Liver (tissue), 9 donors: ENCODE results near the gene TSSK1B. TPM values are rescaled to one million over a fixed set of nuclear protein-coding genes. Genes with fewer than 3 reads are reported as not detected.

Source experiments
- DNase-seq: peaks from one replicate; pipeline ENCODE4 v3.0.0-alpha.2; 2017; ENCODE audit warnings: low spot score
- H3K27ac ChIP-seq, 2 donors: one replicate each; pipeline ENCODE4 v1.7.0; 2013; ENCODE audit warnings: inconsistent platforms in 2 of 2, low read length in 2 of 2, control low read depth in 1 of 2, low read depth in 1 of 2, mild to moderate bottlenecking in 1 of 2
- H3K27me3 ChIP-seq, 4 donors: one replicate each; pipeline versions ENCODE4 v1.6.1 to v1.7.0; 2013; ENCODE audit warnings: low read length in 3 of 4, inconsistent platforms in 1 of 4, mild to moderate bottlenecking in 1 of 4, moderate library complexity in 1 of 4; ENCODE audit not compliant: control insufficient read depth in 4 of 4, insufficient read depth in 4 of 4
- H3K36me3 ChIP-seq, 4 donors: one replicate each; pipeline versions ENCODE4 v1.6.1 to v1.7.0; 2013; ENCODE audit warnings: low read length in 3 of 4, mild to moderate bottlenecking in 3 of 4, low read depth in 1 of 4, moderate library complexity in 1 of 4; ENCODE audit not compliant: control insufficient read depth in 4 of 4, insufficient read depth in 3 of 4
- H3K4me1 ChIP-seq, 4 donors: one replicate each; pipeline versions ENCODE4 v1.6.1 to v1.7.0; 2013; ENCODE audit warnings: low read length in 3 of 4, mild to moderate bottlenecking in 3 of 4, moderate library complexity in 1 of 4; ENCODE audit not compliant: control insufficient read depth in 4 of 4, insufficient read depth in 4 of 4
- H3K4me3 ChIP-seq, 3 donors: one replicate each; pipeline versions ENCODE4 v1.6.1 to v1.7.0; 2013; ENCODE audit warnings: low read length in 3 of 3, control low read depth in 1 of 3, low read depth in 1 of 3, mild to moderate bottlenecking in 1 of 3
- H3K9ac ChIP-seq, 2 donors: one replicate each; pipeline ENCODE4 v1.7.0; 2013; ENCODE audit warnings: low read length in 2 of 2, mild to moderate bottlenecking in 2 of 2, moderate library complexity in 2 of 2, control low read depth in 1 of 2, low read depth in 1 of 2
- H3K9me3 ChIP-seq, 4 donors: one replicate each; pipeline versions ENCODE4 v1.6.1 to v1.7.0; 2013; ENCODE audit warnings: low read length in 3 of 4; ENCODE audit not compliant: control insufficient read depth in 4 of 4
- CTCF ChIP-seq: fragments of 150-350 bp; IDR thresholded peaks from 2 replicates; pipeline ENCODE4 v1.5.1; 2017; ENCODE audit warnings: improper control_type of control experiment, low read depth, low read length; ENCODE audit not compliant: missing input control
- EGR1 ChIP-seq, 2 donors: IDR thresholded peaks; 2 replicates each; pipeline ENCODE4 v1.6.1; 2016 to 2018; ENCODE audit warnings: antibody characterized with exemption in 2 of 2, low read depth in 2 of 2
- FOXA1 ChIP-seq: IDR thresholded peaks from 2 replicates; pipeline ENCODE4 v1.6.1; 2016; ENCODE audit warnings: antibody characterized with exemption
- FOXA2 ChIP-seq: IDR thresholded peaks from 2 replicates; pipeline ENCODE4 v1.6.1; 2016; ENCODE audit warnings: antibody characterized with exemption
- GABPA ChIP-seq, 2 donors: IDR thresholded peaks in 1 of 2; conservative IDR thresholded peaks in 1 of 2; 2 replicates each; pipeline ENCODE4 v1.6.1; 2016; ENCODE audit warnings: antibody characterized with exemption in 2 of 2, mild to moderate bottlenecking in 1 of 2, moderate library complexity in 1 of 2
- HNF4A ChIP-seq, 2 donors: conservative IDR thresholded peaks; 2 replicates each; pipeline ENCODE4 v1.6.1; 2016; ENCODE audit warnings: antibody characterized with exemption in 2 of 2, mild to moderate bottlenecking in 2 of 2
- HNF4G ChIP-seq: IDR thresholded peaks from 2 replicates; pipeline ENCODE4 v1.6.1; 2016; ENCODE audit warnings: antibody characterized with exemption
- JUND ChIP-seq, 2 donors: IDR thresholded peaks; 2 replicates each; pipeline ENCODE4 v1.6.1; 2016; ENCODE audit warnings: antibody characterized with exemption in 2 of 2
- MAX ChIP-seq: IDR thresholded peaks from 2 replicates; pipeline ENCODE4 v1.6.1; 2016; ENCODE audit warnings: antibody characterized with exemption
- NR2F2 ChIP-seq: IDR thresholded peaks from 2 replicates; pipeline ENCODE4 v1.6.1; 2016; ENCODE audit warnings: antibody characterized with exemption
- RAD21 ChIP-seq, 2 donors: IDR thresholded peaks; 2 replicates each; pipeline ENCODE4 v1.6.1; 2016; ENCODE audit warnings: antibody characterized with exemption in 2 of 2, mild to moderate bottlenecking in 2 of 2
- RXRA ChIP-seq, 2 donors: IDR thresholded peaks; 2 replicates each; pipeline ENCODE4 v1.6.1; 2017 to 2018; ENCODE audit warnings: antibody characterized with exemption in 2 of 2, mild to moderate bottlenecking in 1 of 2
- SP1 ChIP-seq: IDR thresholded peaks from 2 replicates; pipeline ENCODE4 v1.6.1; 2018; ENCODE audit warnings: antibody characterized with exemption, mild to moderate bottlenecking
- TAF1 ChIP-seq: conservative IDR thresholded peaks from 2 replicates; pipeline ENCODE4 v1.6.1; 2016; ENCODE audit warnings: antibody characterized with exemption, mild to moderate bottlenecking
- YY1 ChIP-seq: IDR thresholded peaks from 2 replicates; pipeline ENCODE4 v1.6.1; 2016; ENCODE audit warnings: antibody characterized with exemption, mild to moderate bottlenecking
- WGBS: extraction: QIAGEN DNeasy Blood & Tissue Kit; methylation state at CpG from one replicate; pipeline ENCODE4 v1.1.7; 2013; 5-methylcytosine and 5-hydroxymethylcytosine counted together
- polyA plus RNA-seq, 2 donors: library from polyadenylated mRNA; stranded (reverse) in 1 of 2; unstranded in 1 of 2; fragments of 200-250 nt in 1 of 2; fragments of >200 nt in 1 of 2; fragmentation: Nextera tagmentation in 1 of 2; extraction: Ambion mirVana in 1 of 2; gene quantifications; one replicate each; pipeline versions ENCODE4 v1.2.1 to v1.2.3, GENCODE V29; 2013 to 2015
- total RNA-seq, 2 donors: library from RNA; depleted of rRNA; stranded (reverse); fragments of >200 nt; gene quantifications; one replicate each; pipeline ENCODE4 v1.2.3, GENCODE V29; 2014
- TF ChIP-seq, protein P1 (sequence below): IDR thresholded peaks from 2 replicates; pipeline ENCODE4 v1.6.1; 2016; ENCODE audit warnings: antibody characterized with exemption
- TF ChIP-seq, protein P2 (sequence below): IDR thresholded peaks from 2 replicates; pipeline ENCODE4 v1.6.1; 2016; ENCODE audit warnings: antibody characterized with exemption, mild to moderate bottlenecking
- TF ChIP-seq, protein P3 (sequence below): IDR thresholded peaks from 2 replicates; pipeline ENCODE4 v1.6.1; 2016; ENCODE audit warnings: antibody characterized with exemption
- donor health status: healthy.
- donor health status: healthy.
- donor health status: healthy.
- donor health status: healthy.
- donor health status: healthy.

TSSK1B gene
- total and polyA plus RNA-seq, 4 donors, result not detected

DNA sequence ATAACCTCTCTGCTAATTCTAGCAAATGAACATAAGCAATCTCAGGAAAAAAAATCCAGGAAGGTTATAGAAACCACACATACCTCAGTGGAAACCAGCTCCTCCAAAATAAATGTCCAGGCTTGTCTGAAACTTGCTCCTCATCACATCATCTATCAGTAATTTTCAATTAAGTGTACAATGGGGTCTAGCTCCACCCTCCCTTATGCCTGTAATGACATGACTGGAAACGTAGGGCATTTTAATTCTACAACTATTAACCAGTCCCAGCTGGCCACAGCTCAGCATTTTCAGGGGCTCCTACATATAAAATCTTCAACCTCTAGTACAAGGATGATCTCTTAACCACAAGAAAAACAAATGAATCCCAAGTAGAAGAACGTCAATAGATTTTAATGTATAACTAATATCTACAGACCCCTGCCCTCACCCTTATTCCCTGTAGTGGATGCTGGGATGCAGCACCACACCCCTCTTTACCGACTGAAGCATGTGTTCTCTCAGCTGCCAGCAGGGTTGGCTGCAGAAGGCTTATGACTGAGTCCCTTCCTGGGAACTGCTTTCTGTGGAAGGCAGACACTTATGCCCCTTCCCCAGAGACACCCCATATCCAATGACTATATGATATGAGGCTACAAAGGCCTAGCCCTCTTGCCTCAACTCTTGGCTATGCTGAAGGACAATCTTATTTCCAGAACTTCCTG lies 6.8 kb downstream of the TSSK1B start:
- no peak overlapping the region for H3K27ac ChIP-seq
- no peak overlapping the region for H3K9ac ChIP-seq
- no peak for DNase-seq
- no peaks in the 10 kb centered on the region for H3K36me3 ChIP-seq
- TF ChIP-seq FOXA2, result no peak
- TF ChIP-seq YY1, result no peak
- TF ChIP-seq HNF4G, result no peak
- no peak for TF ChIP-seq TAF1
- TF ChIP-seq EGR1 (IDR thresholded peaks at IDR 0.05; ENCODE audit: low read depth in 2 of 2), result no peak
- no peak for TF ChIP-seq GABPA (IDR thresholded peaks at IDR 0.05 in 1 of 2, conservative IDR thresholded peaks at IDR 0.05 in 1 of 2)
- TF ChIP-seq, protein P1, sequence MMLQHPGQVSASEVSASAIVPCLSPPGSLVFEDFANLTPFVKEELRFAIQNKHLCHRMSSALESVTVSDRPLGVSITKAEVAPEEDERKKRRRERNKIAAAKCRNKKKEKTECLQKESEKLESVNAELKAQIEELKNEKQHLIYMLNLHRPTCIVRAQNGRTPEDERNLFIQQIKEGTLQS, result no peak
- TF ChIP-seq MAX, result no peak
- TF ChIP-seq RAD21 (IDR thresholded peaks at IDR 0.05), result no peak
- TF ChIP-seq HNF4A (conservative IDR thresholded peaks at IDR 0.05), result no peak
- no peak for TF ChIP-seq SP1
- TF ChIP-seq NR2F2, result no peak
- no peak for TF ChIP-seq FOXA1
- no peak for TF ChIP-seq RXRA (IDR thresholded peaks at IDR 0.05)
- no peak for TF ChIP-seq JUND (IDR thresholded peaks at IDR 0.05)
- TF ChIP-seq, protein P2, sequence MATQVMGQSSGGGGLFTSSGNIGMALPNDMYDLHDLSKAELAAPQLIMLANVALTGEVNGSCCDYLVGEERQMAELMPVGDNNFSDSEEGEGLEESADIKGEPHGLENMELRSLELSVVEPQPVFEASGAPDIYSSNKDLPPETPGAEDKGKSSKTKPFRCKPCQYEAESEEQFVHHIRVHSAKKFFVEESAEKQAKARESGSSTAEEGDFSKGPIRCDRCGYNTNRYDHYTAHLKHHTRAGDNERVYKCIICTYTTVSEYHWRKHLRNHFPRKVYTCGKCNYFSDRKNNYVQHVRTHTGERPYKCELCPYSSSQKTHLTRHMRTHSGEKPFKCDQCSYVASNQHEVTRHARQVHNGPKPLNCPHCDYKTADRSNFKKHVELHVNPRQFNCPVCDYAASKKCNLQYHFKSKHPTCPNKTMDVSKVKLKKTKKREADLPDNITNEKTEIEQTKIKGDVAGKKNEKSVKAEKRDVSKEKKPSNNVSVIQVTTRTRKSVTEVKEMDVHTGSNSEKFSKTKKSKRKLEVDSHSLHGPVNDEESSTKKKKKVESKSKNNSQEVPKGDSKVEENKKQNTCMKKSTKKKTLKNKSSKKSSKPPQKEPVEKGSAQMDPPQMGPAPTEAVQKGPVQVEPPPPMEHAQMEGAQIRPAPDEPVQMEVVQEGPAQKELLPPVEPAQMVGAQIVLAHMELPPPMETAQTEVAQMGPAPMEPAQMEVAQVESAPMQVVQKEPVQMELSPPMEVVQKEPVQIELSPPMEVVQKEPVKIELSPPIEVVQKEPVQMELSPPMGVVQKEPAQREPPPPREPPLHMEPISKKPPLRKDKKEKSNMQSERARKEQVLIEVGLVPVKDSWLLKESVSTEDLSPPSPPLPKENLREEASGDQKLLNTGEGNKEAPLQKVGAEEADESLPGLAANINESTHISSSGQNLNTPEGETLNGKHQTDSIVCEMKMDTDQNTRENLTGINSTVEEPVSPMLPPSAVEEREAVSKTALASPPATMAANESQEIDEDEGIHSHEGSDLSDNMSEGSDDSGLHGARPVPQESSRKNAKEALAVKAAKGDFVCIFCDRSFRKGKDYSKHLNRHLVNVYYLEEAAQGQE, result no peak
- TF ChIP-seq, protein P3, sequence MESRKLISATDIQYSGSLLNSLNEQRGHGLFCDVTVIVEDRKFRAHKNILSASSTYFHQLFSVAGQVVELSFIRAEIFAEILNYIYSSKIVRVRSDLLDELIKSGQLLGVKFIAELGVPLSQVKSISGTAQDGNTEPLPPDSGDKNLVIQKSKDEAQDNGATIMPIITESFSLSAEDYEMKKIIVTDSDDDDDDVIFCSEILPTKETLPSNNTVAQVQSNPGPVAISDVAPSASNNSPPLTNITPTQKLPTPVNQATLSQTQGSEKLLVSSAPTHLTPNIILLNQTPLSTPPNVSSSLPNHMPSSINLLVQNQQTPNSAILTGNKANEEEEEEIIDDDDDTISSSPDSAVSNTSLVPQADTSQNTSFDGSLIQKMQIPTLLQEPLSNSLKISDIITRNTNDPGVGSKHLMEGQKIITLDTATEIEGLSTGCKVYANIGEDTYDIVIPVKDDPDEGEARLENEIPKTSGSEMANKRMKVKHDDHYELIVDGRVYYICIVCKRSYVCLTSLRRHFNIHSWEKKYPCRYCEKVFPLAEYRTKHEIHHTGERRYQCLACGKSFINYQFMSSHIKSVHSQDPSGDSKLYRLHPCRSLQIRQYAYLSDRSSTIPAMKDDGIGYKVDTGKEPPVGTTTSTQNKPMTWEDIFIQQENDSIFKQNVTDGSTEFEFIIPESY, result no peak
- TF ChIP-seq CTCF, result no peak
- H3K27me3 ChIP-seq, result no peaks in the 10 kb centered on the region
- H3K4me1 ChIP-seq, result no peaks in the 10 kb centered on the region
- H3K4me3 ChIP-seq, result no peak overlapping the region
- 72% methylated on average over 3 of the region's 3 CpGs for WGBS
- H3K9me3 ChIP-seq, result no peaks in the 10 kb centered on the region
